ENCODE data around the gene INSYN1.

Gene INSYN1

GRCh38 chr15:73688455-73688854, 64.7 kb downstream of the INSYN1 start:
- no peak for DNase-seq (ENCODE audit: low read depth in 2 of 3, low spot score in 1 of 3)

GRCh38 chr15:73687351-73687750, 65.8 kb downstream of the INSYN1 start:
- no peak for DNase-seq (ENCODE audit: low read depth in 2 of 3, low spot score in 1 of 3)

- no peak for DNase-seq (ENCODE audit: low read depth in 2 of 3, low spot score in 1 of 3)
Measured at GRCh38 chr15:73686781-73687256, 66.3 kb downstream of the INSYN1 start.

- no peak for DNase-seq (ENCODE audit: low read depth in 2 of 3, low spot score in 1 of 3)
Measured at GRCh38 chr15:73685981-73686380, 67.2 kb downstream of the INSYN1 start.
